Right renal pelvis (tissue), 4 donors: ENCODE results near the gene RSPH6A. TPM values are rescaled to one million over a fixed set of nuclear protein-coding genes. Genes with fewer than 3 reads are reported as not detected.

Experiments
- DNase-seq, 4 donors: peaks; one replicate each; pipeline ENCODE4 v3.0.0-alpha.2; 2013; ENCODE audit warnings: low read depth in 4 of 4, low spot score in 3 of 4, missing footprints in 1 of 4
- polyA plus RNA-seq, 4 donors: library from polyadenylated mRNA; unstranded; fragments of 120-200 nt; gene quantifications; one replicate each; pipeline ENCODE4 v1.2.1, GENCODE V29; 2013; ENCODE audit not compliant: insufficient read length in 4 of 4

Gene RSPH6A
- polyA plus RNA-seq, 4 donors: 0.05 TPM; not detected in 3

DNA sequence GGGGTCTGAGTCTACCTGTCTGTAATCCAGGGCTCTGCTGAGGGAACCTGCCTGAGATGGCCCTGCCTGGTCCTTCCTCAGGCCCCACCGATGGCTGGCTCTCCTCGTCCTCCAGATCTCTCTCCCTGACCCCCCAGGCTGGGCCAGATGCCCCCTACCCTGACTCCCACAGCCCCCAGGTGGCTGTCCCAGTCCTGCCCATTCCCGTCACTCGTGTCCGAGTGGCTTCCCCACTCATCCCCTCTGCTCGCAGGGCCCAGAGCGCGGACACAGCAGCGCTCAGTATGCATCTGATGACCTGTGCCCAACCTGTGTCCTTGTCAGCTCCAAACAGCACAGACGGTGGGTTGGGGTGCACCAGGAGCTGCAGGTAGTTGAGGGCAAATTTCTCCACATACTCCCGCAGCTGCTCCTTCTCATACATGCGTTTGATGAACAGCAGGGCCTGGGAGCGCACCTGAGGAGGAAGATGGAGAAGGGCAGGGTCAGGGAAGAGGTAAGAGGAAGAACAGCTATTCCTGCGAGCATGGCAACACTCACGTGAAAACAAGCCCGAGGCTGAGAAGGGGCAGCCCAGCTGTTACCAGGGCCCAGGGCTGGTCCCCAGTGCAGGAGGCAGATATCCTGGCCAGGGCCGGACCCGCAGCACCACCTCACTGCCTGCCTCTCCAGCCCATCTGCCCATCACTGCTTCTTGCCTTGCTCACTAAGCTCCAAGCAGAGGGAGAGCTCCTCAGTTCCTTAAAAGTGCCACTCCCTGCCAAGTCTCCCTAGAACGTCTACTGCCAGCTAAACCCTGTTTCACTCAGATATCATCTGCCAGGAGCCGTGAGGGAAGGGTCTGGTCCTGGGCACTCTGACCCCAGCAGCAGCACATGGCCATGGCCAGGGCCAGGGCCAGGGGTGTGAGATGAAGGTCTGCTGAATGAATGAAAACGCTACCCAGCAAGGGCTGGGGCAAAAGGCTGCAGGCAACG is 11.1 kb upstream of the RSPH6A start:
- no peak for DNase-seq

GRCh38 chr19:45825263-45825605 is 10.1 kb upstream of the RSPH6A start:
- no peak for DNase-seq

DNA sequence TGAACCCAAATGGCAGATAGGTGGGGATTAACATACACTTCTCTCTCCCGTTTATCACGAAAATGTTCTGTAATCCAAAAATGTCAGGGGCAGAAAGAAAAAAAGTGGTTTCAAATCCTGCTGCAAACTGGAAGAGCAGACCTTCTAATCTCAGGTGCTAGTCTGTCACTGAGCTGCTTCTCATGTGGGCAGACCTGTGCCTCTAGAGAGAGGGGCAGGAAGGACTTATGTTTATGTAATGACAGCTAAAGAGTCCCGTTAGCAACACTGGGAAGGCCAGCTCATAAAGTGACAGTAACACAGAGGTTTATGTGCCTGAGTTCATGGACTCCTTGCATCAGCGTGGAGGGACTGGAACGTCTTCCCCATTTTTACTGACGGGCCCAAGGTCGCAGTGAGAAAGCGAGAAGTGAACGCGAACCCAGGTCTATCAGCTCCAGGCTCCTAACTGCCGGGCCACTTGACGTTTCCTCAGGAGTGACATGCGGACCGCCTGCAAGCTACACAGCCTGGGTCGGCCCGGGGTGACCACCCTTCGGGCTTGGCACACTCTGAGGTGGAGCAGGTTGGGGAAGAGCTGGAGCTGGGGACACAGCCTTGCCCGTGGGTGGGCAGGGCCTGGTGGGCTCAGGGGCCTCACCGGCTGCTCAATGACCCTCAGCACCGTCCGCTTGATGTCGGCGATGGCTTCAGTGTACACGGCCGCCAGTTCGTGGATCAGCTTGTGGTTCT is 9.6 kb upstream of the RSPH6A start:
- DNase-seq: no peak

GRCh38 chr19:45824041-45824471 is 8.9 kb upstream of the RSPH6A start:
- DNase-seq: no peak

DNA sequence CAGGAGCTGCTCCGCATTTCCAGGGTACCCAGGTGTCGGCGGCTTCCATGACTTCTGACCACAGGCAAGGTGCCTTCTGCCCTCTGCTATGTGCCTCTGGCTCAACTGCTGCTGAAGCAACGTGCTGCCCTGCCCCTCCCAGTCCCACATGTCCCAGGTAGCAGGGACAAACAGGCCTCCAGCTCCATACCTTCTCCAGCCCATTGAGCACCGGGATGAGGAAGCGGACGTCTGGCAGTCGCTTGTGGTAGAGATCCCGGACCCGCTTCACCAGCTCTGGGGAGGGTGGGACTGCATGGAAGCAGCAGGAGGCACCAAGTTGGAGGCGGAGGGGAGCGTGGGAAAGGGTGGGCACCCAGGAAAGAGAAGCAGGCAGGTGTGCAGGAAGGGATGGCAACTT is 8.1 kb upstream of the RSPH6A start:
- DNase-seq: no peak

GRCh38 chr19:45822716-45823115 is 7.6 kb upstream of the RSPH6A start:
- no peak for DNase-seq

DNA sequence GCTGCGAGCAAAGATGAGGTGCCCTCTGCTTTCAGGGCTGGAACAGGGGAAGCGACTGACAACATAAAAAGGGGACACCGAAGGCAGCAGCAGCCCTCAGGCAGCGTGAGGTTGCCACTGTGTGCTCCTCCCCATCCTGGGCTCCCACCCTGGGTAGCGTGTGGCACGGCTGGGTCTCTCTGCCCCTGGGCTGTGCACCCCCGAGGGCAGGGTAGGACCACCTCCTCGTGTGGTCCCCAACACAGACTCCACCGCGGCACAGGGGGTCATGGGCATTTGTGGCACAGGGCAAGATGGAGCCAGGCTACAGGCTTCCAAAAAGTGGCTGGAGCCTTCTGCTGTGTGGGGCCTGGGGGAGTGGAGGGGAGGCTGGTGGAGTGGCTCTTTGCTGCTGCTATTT is 6.5 kb upstream of the RSPH6A start:
- no peak for DNase-seq

DNA sequence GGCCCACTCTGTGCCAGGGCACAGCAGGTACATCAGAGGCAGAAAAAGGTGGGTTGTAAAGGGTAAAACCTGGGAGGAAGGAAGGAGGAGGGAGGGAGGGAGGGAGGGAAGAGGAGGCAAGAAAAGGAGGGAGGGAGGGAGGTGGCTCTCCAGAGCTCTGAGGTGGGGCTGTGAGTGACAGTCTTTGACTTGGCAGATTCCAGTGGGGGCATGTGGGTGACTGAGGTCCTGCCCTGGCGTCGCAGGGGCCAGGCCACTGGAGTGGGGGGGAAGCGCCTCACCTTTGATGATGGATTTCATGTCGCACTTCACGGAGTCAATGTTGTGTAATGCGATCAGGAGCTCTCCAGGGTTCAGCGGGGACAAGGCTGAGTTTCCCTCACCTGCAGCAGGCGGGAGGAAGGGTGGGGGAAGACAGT is 6.0 kb upstream of the RSPH6A start:
- no peak for DNase-seq

GRCh38 chr19:45820413-45821102 is 5.5 kb upstream of the RSPH6A start:
- DNase-seq: no peak

DNA sequence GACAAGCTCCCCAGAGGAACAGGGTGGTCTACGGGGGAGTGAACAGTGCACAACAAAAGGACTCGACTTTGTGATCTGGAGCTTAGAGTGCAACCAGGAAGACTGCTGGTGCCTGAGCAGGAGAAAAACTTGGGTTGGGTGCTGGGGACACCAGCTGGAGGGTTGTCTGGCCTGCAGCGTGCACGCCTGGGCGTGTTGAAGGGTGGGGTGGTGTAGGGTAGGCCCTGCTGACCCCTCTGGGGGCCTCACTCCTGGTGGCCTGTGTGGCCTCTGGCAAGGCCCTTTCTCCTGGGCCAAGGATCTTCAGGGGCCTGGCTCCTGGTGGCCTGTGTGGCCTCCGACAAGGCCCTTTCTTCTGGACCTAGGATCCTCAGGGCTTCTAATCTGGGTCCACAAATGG is 4.7 kb upstream of the RSPH6A start:
- no peak for DNase-seq

DNA sequence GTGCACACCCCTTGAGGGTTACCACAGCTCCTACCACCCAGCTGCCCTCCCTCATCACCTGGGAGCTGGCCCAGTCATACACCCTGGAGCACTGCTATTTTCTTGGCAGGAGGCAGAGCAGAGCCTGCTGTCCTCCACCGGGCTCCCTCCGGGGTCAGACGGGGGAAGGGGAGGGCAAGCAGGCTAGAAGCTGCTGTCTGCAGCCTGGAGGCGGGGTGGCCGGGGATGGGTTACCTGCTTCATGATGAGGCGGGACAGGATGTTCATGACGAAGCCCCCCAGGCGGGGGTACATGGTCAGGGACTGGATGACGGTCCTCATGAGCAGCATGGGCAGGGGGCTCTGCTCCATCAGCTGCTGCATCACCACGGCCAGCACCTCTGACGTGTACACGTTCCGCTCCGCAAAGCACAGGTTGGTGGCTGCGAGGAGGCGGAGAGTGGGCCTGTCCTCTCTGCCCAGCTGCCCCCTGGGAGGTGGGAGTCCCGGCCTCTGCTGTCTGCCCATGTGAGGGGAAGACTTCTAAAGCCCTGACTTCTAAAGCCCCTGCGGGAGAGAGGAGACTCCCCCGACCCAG is 2.7 kb upstream of the RSPH6A start:
- no peak for DNase-seq

DNA sequence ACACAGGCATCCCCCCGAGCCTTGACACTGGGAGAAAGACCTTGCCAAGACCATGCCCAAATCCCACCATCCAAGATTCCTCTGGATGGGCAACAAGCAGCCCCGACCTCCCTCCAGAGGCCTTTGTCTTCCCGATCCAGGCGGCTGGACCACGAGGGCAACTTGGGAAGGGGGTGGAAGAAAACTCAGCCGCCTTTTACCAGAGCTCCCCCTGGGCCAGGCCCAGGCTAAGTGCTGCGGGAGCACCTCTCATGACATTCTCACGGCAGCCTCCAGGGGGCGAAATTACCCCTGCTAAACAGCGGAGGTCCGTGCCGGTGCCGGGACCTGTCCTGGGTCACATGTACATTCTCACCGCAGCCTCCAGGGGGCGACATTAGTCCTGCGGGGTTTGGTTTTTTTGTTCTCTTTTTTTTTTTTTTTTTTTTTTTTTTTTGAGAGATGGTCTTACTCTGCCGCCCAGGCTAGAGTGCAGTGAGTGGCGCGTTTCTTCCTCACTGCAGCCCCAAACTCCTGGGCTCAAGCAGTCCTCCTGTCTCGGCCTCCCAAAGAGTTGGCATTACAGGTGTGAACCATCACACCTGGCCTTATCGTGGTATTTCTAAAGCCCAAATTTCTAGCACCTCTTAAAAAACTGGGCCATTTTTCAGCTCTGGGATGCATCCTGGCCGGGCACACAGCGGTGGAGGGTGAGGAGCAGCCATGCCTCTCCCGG is 2.1 kb upstream of the RSPH6A start:
- DNase-seq: peak; percentile 87 to 93 (median 88)

- DNase-seq: no peak
These were observed 1.3 kb upstream of the RSPH6A start for GRCh38 chr19:45816236-45817009.

DNA sequence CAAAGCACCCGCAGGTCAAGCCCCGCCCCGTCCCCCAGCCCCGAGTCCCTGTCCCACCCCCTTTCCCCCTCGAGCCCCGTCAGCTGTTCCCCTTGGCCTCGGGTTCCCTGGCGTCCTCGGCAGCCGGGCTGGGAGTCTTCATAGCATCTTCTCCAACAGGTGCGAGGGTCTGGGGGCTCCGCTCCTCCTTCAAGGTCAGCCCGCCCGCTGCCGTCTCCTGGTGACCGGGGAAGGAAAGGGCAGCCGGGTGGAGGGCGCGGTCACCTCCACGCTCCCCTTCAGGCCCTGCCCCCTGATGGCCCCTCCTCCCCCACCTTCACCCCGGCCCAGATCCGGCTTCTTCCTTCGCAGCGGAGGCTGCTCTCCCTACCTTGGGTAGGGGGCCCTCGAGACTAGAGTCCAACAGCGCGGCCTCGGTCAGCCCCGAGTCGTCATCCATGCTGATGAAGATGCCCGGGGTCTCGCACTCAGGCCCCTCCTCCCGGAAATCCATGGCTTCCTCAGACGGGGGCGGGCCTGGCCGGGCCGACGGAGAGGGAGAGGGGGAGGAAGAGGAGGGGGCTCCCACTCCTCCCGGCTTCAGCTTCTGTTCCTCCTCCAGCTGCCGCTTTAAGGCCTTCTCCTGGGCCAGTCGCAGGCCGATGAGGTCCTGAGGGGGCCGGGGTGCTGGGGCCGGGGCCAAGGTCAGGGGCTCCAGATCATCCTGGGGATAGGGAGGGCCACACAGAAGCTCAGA is 541 bp upstream of the RSPH6A start:
- DNase-seq: peak in 3 of 4 donors; percentile 52 to 59 (median 53)

DNA sequence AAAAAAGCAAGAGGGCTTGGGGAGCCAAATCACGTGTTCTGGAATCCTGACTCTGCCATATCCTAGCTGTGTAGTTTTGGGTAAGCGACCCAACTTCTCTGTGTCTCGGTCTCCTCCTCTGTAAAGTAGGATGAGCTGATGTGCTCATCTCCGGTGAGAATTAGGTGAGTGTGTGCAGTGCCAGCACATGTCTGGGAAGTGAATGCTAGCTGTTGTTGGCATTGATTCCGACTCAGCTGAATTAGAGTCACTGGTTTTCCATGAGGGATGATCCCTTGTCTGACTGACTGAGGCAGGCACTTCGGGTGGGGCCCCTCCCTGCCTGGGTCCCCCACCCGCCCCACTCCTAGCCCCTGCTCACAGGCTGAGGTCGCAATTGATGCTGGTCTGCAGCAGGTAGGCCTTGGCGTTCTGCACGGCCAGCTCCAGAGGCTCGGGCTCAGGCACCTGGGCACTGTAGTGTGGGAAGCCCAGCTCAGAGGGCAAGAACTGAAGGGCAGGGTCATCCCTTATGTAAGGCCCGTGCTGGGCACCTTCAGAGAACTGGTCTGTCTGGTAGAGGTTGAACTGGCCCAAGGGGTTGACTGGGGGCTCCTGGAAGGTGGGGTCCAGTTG is 835 bp downstream of the RSPH6A start:
- DNase-seq: no peak

DNA sequence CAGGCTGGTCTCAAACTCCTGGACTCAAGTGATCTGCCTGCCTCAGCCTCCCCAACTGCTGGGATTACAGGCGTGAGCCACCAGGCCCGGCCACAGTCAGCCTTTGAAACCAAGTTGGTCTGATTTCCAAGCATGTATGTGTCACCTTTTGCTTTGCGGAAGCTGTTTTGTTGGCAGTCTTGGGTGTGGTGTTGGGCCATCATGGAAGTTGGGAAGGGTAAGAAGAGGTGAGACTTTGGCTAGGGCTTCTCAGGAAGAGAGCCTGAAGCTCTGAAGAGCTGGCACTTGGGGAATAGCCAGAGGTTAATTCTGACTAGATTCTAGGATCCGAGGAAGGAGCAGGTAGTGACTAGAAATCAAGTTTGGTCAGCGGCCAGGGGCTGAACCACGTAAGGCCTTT is 2.8 kb downstream of the RSPH6A start:
- no peak for DNase-seq

DNA sequence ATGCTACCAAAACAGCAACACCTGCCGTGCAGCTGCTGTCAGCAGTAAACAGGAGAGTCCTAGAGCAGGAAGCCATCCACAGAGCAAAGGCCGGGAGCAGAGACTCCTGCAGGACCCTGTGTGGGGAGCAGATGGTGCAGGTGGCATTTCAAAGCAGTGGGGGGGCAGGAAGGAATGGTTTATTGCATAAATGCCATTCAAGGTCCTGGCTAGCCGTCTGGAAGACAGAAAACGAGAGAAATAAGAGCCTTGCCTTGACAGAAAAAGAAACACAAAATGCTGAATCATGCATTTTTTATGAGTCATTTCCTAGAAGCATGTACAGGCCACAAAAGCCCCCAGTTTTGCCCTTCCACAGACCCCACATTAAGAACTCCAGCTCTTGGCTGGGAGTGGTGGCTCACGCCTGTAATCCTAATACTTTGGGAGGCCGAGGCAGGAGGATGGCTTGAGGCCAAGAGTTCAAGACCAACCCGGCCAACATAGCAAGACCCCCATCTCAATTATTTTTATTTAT is 5.4 kb downstream of the RSPH6A start:
- DNase-seq: no peak

DNA sequence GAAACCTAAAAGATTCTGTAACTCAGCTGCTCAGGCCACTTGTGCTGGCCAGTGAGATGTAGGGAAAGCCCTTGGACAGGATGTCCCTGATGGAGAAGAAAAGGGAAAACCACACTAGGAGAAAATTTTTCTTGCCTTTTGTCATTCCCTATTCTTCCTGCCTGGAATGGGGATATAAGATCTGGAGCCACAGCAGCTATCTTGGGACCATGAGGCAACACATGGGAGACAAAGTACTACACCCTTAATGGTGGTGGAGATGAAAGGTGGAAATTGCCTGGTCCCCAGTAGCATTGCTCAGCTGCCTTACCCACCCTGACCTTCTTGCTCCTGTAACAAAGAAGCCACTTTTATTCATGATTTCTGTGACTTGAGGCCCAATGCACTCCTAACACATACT is 9.4 kb downstream of the RSPH6A start:
- no peak for DNase-seq
